ENCODE data around the gene BTBD7. TPM values are rescaled to one million over a fixed set of nuclear protein-coding genes. Genes with fewer than 3 reads are reported as not detected.

BTBD7 gene
- total and polyA plus RNA-seq, 2 of the 4 experiments (the other 2 are of a cell fraction), result 11.9 to 30.5 TPM

DNA sequence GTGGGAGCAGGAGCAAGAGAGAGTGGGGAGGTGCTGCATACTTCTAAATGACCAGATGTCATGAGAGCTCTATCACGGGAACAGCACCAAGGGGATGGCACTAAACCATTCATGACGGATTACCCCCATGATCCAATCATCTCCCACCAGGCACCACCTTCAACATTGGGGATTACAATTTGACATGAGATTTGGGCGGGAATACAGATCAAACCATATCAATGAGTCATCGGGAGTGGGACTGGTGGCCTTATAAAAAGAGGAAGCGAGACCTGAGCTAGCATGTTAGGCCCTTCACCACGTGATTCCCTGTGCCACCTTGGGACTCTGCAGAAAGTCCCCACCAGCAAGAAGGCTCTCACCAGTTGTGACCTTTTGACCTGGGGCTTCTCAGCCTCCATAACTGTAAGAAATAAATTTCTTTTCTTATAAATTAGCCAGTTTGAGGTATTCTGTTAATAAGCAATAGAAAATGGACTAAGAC lies 42.9 kb upstream of the BTBD7 start:
- BruUV-seq (replicated peaks), result no TSS peak

More for the DNA sequence above, 42.9 kb upstream of the BTBD7 start:
- Histone ChIP-seq H4K20me1 (ENCODE audit: insufficient read depth, low read length) (no peaks in the 10 kb centered on the region), H3K56ac (ENCODE audit: extremely low read depth, insufficient read depth, low read length) (no peak overlapping the region), H3K4me1 (ENCODE audit: control insufficient read depth, insufficient read depth, low read length) (no peaks in the 10 kb centered on the region), H3K4me2 (ENCODE audit: low read depth, low read length) (no peak overlapping the region), H3K27ac (ENCODE audit: insufficient read depth, low read length) (no peak overlapping the region), H3K27me3 (ENCODE audit: control insufficient read depth, insufficient read depth, low read length) (no peaks in the 10 kb centered on the region), H3K18ac (ENCODE audit: low read depth, low read length) (no peak overlapping the region), H3K79me1 (ENCODE audit: low read depth in 1 of 2, low read length in 2 of 2) (no peaks in the 10 kb centered on the region), H3K4ac (ENCODE audit: low read depth, low read length) (no peak overlapping the region), H4K91ac (ENCODE audit: insufficient read depth, low read depth, low read length) (no peak overlapping the region), H3K36me3 (ENCODE audit: control insufficient read depth, insufficient read depth, low read length) (no peaks in the 10 kb centered on the region), H2AK9ac (replicated peaks; ENCODE audit: low read depth, low read length, poor library complexity) (no peak overlapping the region), H2AFZ (replicated peaks; ENCODE audit: low read length, poor library complexity) (no peak overlapping the region), H2BK15ac (ENCODE audit: low read depth, low read length) (no peak overlapping the region), H4K8ac (ENCODE audit: low read depth in 2 of 2, low read length in 2 of 2) (no peak overlapping the region), H3K9me1 (ENCODE audit: insufficient read depth, low read length) (no peaks in the 10 kb centered on the region), H3K9ac (ENCODE audit: low read depth, low read length) (no peak overlapping the region), H2BK5ac (ENCODE audit: low read depth, low read length, poor library complexity, severe bottlenecking) (no peak overlapping the region), H3K23ac (ENCODE audit: low read depth, low read length) (no peak overlapping the region), H3K9me3 (ENCODE audit: control insufficient read depth, insufficient read depth, low read length) (no peaks in the 10 kb centered on the region), H2AK5ac (ENCODE audit: low read depth, low read length) (no peak overlapping the region), H4K5ac (ENCODE audit: low read depth, low read length) (no peak overlapping the region), H3K14ac (replicated peaks; ENCODE audit: low read depth, low read length) (no peak overlapping the region), H2BK20ac (ENCODE audit: low read depth, low read length) (no peak overlapping the region), H2BK120ac (ENCODE audit: low read depth, low read length) (no peak overlapping the region), H3K4me3 (ENCODE audit: insufficient read depth, low read depth, low read length) (no peak overlapping the region)
- POLR2A ChIA-PET (ENCODE audit: unreplicated experiment), result no interaction called here
- TF ChIP-seq MAFK (IDR thresholded peaks at IDR 0.05; ENCODE audit: low read depth, low read length), result no peak
- TF ChIP-seq CHD1 (IDR thresholded peaks at IDR 0.05; ENCODE audit: low read depth, low read length), result no peak
- no peak for TF ChIP-seq MXI1 (IDR thresholded peaks at IDR 0.05; ENCODE audit: borderline replicate concordance, low read depth, low read length)
- no peak for TF ChIP-seq RCOR1 (IDR thresholded peaks at IDR 0.05; ENCODE audit: insufficient replicate concordance, low read length)
- no peak for TF ChIP-seq MAZ (IDR thresholded peaks at IDR 0.05; ENCODE audit: borderline replicate concordance, low read depth, low read length)
- no peak for TF ChIP-seq CEBPB (IDR thresholded peaks at IDR 0.05; ENCODE audit: low read depth, low read length)
- TF ChIP-seq, protein P1, sequence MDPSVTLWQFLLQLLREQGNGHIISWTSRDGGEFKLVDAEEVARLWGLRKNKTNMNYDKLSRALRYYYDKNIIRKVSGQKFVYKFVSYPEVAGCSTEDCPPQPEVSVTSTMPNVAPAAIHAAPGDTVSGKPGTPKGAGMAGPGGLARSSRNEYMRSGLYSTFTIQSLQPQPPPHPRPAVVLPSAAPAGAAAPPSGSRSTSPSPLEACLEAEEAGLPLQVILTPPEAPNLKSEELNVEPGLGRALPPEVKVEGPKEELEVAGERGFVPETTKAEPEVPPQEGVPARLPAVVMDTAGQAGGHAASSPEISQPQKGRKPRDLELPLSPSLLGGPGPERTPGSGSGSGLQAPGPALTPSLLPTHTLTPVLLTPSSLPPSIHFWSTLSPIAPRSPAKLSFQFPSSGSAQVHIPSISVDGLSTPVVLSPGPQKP (IDR thresholded peaks at IDR 0.05; ENCODE audit: borderline replicate concordance, low read depth, low read length), result no peak
- no peak for TF ChIP-seq FOS (IDR thresholded peaks at IDR 0.05; ENCODE audit: low read depth, low read length)
- dilution Hi-C loops (cut with HindIII; ENCODE audit: low sequenced_read_pairs, unreplicated experiment), result no loop called here
- DNase-seq (no peak), ATAC-seq (ENCODE audit: low read depth) (no peak)
- WGBS, 2 experiments (ENCODE audit: extremely low coverage in 2 of 2, insufficient read length in 1 of 2), result 53% methylated on average over 3 of the region's 6 CpGs; no CpG with 5 or more reads in 1 of the 2 experiments
- intact Hi-C loops (cut with micrococcal nuclease), result no loop called here
- in situ Hi-C loops (cut with MboI; ENCODE audit: low sequenced_read_pairs), result no loop called here
- CTCF ChIA-PET, result no interaction called here

Measured in IMR-90 (cell line).